WERI-Rb-1 (cell line): ENCODE results near the gene FHOD3.

Experiments used
- DNase-seq: peaks from one replicate; pipeline ENCODE4 v3.0.0-alpha.2; 2020
- H3K27ac ChIP-seq: fragments of 250-450 bp; sonication (Bioruptor Pico); 2 replicates; pipeline ENCODE4 v1.5.1; 2020; ENCODE audit warnings: mild to moderate bottlenecking, moderate library complexity
- H3K27me3 ChIP-seq: fragments of 250-450 bp; sonication (Bioruptor Pico); 2 replicates; pipeline ENCODE4 v1.5.1; 2021; ENCODE audit warnings: mild to moderate bottlenecking, low read depth, moderate library complexity; ENCODE audit not compliant: insufficient read depth, severe bottlenecking
- H3K36me3 ChIP-seq: fragments of 250-450 bp; sonication (Bioruptor Pico); 2 replicates; pipeline ENCODE4 v1.5.1; 2020; ENCODE audit warnings: mild to moderate bottlenecking, moderate library complexity
- H3K4me3 ChIP-seq: 2 replicates; pipeline ENCODE4 v1.5.1; 2011; ENCODE audit warnings: low read depth, mild to moderate bottlenecking, control low read depth, low read length
- H3K9me3 ChIP-seq: fragments of 250-450 bp; sonication (Bioruptor Pico); 2 replicates; pipeline ENCODE4 v1.5.1; 2021; ENCODE audit warnings: mild to moderate bottlenecking, moderate library complexity; ENCODE audit not compliant: severe bottlenecking
- TF ChIP-seq, protein P1 (sequence below): IDR thresholded peaks from 2 replicates; pipeline ENCODE4 v1.5.1; 2011; ENCODE audit warnings: low read depth, mild to moderate bottlenecking, control low read depth, inconsistent platforms, low read length

The FHOD3 gene

GRCh38 chr18:36504928-36505327 is 207.4 kb downstream of the FHOD3 start:
- TF ChIP-seq, protein P1, sequence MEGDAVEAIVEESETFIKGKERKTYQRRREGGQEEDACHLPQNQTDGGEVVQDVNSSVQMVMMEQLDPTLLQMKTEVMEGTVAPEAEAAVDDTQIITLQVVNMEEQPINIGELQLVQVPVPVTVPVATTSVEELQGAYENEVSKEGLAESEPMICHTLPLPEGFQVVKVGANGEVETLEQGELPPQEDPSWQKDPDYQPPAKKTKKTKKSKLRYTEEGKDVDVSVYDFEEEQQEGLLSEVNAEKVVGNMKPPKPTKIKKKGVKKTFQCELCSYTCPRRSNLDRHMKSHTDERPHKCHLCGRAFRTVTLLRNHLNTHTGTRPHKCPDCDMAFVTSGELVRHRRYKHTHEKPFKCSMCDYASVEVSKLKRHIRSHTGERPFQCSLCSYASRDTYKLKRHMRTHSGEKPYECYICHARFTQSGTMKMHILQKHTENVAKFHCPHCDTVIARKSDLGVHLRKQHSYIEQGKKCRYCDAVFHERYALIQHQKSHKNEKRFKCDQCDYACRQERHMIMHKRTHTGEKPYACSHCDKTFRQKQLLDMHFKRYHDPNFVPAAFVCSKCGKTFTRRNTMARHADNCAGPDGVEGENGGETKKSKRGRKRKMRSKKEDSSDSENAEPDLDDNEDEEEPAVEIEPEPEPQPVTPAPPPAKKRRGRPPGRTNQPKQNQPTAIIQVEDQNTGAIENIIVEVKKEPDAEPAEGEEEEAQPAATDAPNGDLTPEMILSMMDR: no peak

DNA sequence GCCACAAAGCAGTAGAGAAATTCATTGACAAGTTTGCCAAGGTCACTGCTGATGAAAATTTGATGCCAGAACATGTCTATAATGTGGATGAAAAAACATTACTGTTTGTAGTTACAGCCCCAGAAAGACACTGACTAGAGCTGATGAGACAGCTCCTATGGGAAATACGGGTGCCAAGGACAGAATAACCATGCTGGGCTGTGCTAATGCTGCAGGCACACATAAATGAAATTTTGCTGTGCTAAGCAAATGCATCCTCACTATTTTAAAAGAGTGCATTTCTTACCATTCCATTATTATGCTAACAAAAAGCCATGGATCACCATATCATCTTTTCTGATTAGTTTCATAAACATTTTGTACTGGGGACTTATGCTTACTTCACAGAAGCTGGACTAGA is 208.2 kb downstream of the FHOD3 start:
- Histone ChIP-seq H3K4me3 (no peak overlapping the region), H3K27ac (no peak overlapping the region), H3K9me3 (no peaks in the 10 kb centered on the region), H3K36me3 (no peaks in the 10 kb centered on the region; the same call in 1 of the 2 replicates), H3K27me3 (no peaks in the 10 kb centered on the region)
- no peak for DNase-seq
- TF ChIP-seq, protein P1: no peak

More at GRCh38 chr18:36504928-36505327, 207.4 kb downstream of the FHOD3 start:
- H3K27ac ChIP-seq: no peak overlapping the region
- H3K27me3 ChIP-seq: no peaks in the 10 kb centered on the region
- no peak overlapping the region for H3K4me3 ChIP-seq
- H3K9me3 ChIP-seq: no peaks in the 10 kb centered on the region
- DNase-seq: no peak
- no peaks in the 10 kb centered on the region; the same call in 1 of the 2 replicates for H3K36me3 ChIP-seq

DNA sequence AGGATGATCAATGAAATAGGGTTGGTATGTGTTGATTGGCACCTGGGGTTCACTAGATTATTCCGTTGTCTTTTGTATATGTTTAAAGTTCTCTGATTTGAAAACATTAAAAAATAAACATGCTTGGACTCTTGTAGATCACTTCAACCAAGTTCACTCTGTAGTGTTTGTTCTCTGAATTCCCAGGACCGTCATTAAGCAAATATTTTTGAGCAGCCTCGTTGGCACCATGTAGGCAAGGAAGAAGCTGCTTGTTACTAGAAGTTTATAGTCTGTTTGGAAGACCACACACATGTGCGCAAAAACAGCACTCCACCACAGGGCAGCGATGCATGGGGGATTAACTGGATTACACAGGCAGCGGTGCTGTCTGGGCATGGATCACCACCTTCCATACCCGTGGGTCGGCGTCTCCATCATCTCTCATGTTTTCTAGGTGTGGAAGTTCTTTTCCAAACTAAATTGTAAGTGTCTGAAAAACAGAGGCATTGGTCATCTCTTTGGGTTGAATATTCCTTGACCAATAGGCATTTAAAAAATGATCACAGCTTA is 212.2 kb downstream of the FHOD3 start:
- no peak overlapping the region for H3K27ac ChIP-seq
- H3K4me3 ChIP-seq: no peak overlapping the region
- no peaks in the 10 kb centered on the region for H3K9me3 ChIP-seq
- no peaks in the 10 kb centered on the region; the same call in 1 of the 2 replicates for H3K36me3 ChIP-seq
- peak; percentile 22 for DNase-seq
- TF ChIP-seq, protein P1: no peak
- no peaks in the 10 kb centered on the region for H3K27me3 ChIP-seq

- H3K36me3 ChIP-seq: no peaks in the 10 kb centered on the region
- no peak for DNase-seq
- H3K27ac ChIP-seq: no peak overlapping the region
- no peaks in the 10 kb centered on the region for H3K9me3 ChIP-seq
- TF ChIP-seq, protein P1: no peak
- H3K4me3 ChIP-seq: no peak overlapping the region
- no peaks in the 10 kb centered on the region for H3K27me3 ChIP-seq
Observed at GRCh38 chr18:36511791-36512352, 214.4 kb downstream of the FHOD3 start.

DNA sequence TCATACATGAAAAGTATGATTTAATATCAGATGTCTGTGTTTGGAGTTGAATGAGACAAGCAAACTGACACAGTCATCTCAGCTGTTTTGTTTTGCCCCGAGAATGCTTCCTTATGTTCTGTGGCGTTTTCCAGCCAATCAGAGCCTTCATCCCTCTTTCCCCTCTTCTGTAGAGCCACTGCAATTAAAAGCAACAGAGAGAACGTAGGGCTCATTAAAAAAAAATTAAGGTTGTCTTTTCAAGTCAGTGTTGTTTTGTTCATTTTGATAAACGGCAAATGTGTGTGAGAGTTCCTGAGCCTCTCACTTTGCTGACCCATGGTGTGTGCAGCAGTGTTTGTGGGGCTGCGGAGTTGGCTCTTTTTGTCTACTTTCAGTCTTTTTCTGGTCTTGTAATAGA is 216.0 kb downstream of the FHOD3 start:
- H3K36me3 ChIP-seq: no peaks in the 10 kb centered on the region
- no peaks in the 10 kb centered on the region for H3K27me3 ChIP-seq
- no peak for DNase-seq
- H3K4me3 ChIP-seq: no peak overlapping the region
- H3K27ac ChIP-seq: no peak overlapping the region
- H3K9me3 ChIP-seq: no peaks in the 10 kb centered on the region
- TF ChIP-seq, protein P1: no peak

- TF ChIP-seq, protein P1: no peak
Observed at GRCh38 chr18:36514778-36515177, 217.3 kb downstream of the FHOD3 start.

More at GRCh38 chr18:36514778-36515177, 217.3 kb downstream of the FHOD3 start:
- no peaks in the 10 kb centered on the region for H3K9me3 ChIP-seq
- H3K27ac ChIP-seq: no peak overlapping the region
- H3K4me3 ChIP-seq: no peak overlapping the region
- H3K36me3 ChIP-seq: no peaks in the 10 kb centered on the region
- DNase-seq: no peak
- no peaks in the 10 kb centered on the region for H3K27me3 ChIP-seq
